ENCODE data around the gene CD44. TPM values are rescaled to one million over a fixed set of nuclear protein-coding genes. Genes with fewer than 3 reads are reported as not detected.

CD44 gene
- polyA plus RNA-seq, 1 of the 3 experiments (the other 2 are of a cell fraction) = 457 TPM

DNA sequence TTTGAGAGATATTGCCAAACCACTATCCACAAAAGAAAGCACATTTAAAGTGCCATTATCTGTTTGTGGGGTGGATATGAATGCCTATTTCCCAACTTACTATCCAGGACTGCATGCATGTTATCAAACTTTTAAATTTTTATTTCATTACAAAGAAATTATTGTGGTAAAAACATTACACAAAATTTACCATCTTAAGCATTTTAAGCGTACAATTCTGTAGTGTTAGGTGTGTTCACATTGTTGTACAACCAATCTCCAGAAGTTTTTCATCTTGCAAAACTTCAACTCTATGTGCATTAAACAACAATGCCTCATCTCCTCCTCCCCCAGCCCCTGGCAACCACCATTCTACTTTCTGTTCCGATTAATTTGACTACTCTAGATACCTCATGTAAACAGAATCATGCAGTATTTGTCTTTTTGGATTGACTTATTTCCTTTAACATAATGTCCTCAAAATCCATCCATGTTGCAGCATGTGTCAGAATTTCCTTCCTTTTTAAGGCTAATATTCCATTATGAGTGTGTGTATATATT is 17.6 kb upstream of the CD44 start:
- TF ChIP-seq TAF1 (IDR thresholded peaks at IDR 0.05; ENCODE audit: borderline replicate concordance, low read depth, low read length) (no peak), NRF1 (IDR thresholded peaks at IDR 0.05; ENCODE audit: low read depth, low read length) (no peak), REST (IDR thresholded peaks at IDR 0.05; ENCODE audit: low read depth, low read length) (no peak), IRF3 (IDR thresholded peaks at IDR 0.05; ENCODE audit: low read depth, low read length) (no peak), FOXJ3 (CRISPR knock-in tag; IDR thresholded peaks at IDR 0.05) (no peak), GABPA (IDR thresholded peaks at IDR 0.05; ENCODE audit: low read depth) (no peak), NFIC (IDR thresholded peaks at IDR 0.05; ENCODE audit: borderline replicate concordance) (no peak), CTCF (IDR thresholded peaks at IDR 0.05) (no peak), GATA2 (CRISPR knock-in tag; IDR thresholded peaks at IDR 0.05) (no peak), EP300 (IDR thresholded peaks at IDR 0.05; ENCODE audit: borderline replicate concordance in 1 of 2, low read depth in 1 of 2, low read length in 1 of 2) (no peak)
- TF ChIP-seq, protein P1, sequence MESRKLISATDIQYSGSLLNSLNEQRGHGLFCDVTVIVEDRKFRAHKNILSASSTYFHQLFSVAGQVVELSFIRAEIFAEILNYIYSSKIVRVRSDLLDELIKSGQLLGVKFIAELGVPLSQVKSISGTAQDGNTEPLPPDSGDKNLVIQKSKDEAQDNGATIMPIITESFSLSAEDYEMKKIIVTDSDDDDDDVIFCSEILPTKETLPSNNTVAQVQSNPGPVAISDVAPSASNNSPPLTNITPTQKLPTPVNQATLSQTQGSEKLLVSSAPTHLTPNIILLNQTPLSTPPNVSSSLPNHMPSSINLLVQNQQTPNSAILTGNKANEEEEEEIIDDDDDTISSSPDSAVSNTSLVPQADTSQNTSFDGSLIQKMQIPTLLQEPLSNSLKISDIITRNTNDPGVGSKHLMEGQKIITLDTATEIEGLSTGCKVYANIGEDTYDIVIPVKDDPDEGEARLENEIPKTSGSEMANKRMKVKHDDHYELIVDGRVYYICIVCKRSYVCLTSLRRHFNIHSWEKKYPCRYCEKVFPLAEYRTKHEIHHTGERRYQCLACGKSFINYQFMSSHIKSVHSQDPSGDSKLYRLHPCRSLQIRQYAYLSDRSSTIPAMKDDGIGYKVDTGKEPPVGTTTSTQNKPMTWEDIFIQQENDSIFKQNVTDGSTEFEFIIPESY (IDR thresholded peaks at IDR 0.05; ENCODE audit: borderline replicate concordance, low read depth) = no peak

More for the DNA sequence above, 17.6 kb upstream of the CD44 start:
- Histone ChIP-seq H3K4me2 (no peak overlapping the region), H3K4me1 (ENCODE audit: control insufficient read depth in 1 of 2, insufficient read depth in 2 of 2, low read depth in 1 of 2, low read length in 1 of 2) (peaks cover 0 to 4% of the 10 kb centered on the region in 2 experiments; a peak in 1 of 4 replicates), H3K9me2 (no peaks in the 10 kb centered on the region), H3K9ac (no peak overlapping the region), H3K9me3 (no peaks in the 10 kb centered on the region), H3K27me3 (ENCODE audit: insufficient read depth) (no peaks in the 10 kb centered on the region; the same call in 1 of the 2 replicates), H3K27ac (ENCODE audit: low read depth in 2 of 2, low read length in 1 of 2) (no peak overlapping the region), H3K36me3 (replicated peaks in 1 of 2; ENCODE audit: control insufficient read depth in 1 of 2, insufficient read depth in 2 of 2, low read length in 1 of 2) (no peaks in the 10 kb centered on the region), H3K79me2 (ENCODE audit: insufficient read depth) (no peaks in the 10 kb centered on the region), H3K4me3 (ENCODE audit: low read depth in 2 of 2, low read length in 1 of 2) (no peak overlapping the region), H3F3A (replicated peaks; ENCODE audit: insufficient read depth) (no peaks in the 10 kb centered on the region), H4K20me1 (ENCODE audit: insufficient read depth) (no peaks in the 10 kb centered on the region), H2AFZ (ENCODE audit: low read depth) (no peak overlapping the region)
- POLR2A ChIA-PET = no interaction called here
- 81% methylated on average over 2 of the region's 2 CpGs for WGBS (ENCODE audit: low lambda C conversion rate)
- DNase-seq = no peak
- CTCF ChIA-PET = no interaction called here
